AG04450 (cell line): ENCODE data around the gene HS3ST5. TPM values are rescaled to one million over a fixed set of nuclear protein-coding genes. Genes with fewer than 3 reads are reported as not detected.
"Not testable (repeated sequence)": the region's sequence is repeated elsewhere in the genome, so short reads cannot be mapped to it uniquely, and the experiment has no call there.

Source experiments
- CTCF ChIA-PET: fragments of 300-600, 350-600 bp; formaldehyde crosslinking; extraction: SDS; loops from one replicate; lab custom pipeline; 2022; ENCODE audit warnings: antibody characterized with exemption, inconsistent platforms; lab: Charles Lee
- POLR2A ChIA-PET: fragments of 350-600 bp; formaldehyde crosslinking; extraction: SDS; loops from one replicate; lab custom pipeline; 2021; ENCODE audit warnings: antibody characterized with exemption, inconsistent platforms; lab: Yijun Ruan, JAX
- DNase-seq: peaks from one replicate; pipeline ENCODE4 v3.0.0-alpha.2; 2011; ENCODE audit warnings: low read depth, low spot score
- H3K27ac ChIP-seq: one replicate; pipeline ENCODE4 v1.5.1; 2012; ENCODE audit warnings: low read depth, low read length, control low read depth
- H3K27me3 ChIP-seq: one replicate; pipeline ENCODE4 v1.6.0; 2012; ENCODE audit warnings: low read length; ENCODE audit not compliant: control insufficient read depth, insufficient read depth
- H3K4me3 ChIP-seq: 2 replicates; pipeline ENCODE4 v1.5.1; 2011; ENCODE audit warnings: mild to moderate bottlenecking, low read depth, low read length, control low read depth
- H3K9me3 ChIP-seq: 2 replicates; pipeline ENCODE4 v1.5.1; 2012; ENCODE audit warnings: low read length; ENCODE audit not compliant: control insufficient read depth, insufficient read depth
- CTCF ChIP-seq: IDR thresholded peaks from 2 replicates; pipeline ENCODE4 v1.5.1; 2011; ENCODE audit warnings: low read depth, low read length, control low read depth, inconsistent platforms
- polyA plus RNA-seq: library from polyadenylated mRNA; depleted of rRNA; stranded (reverse); fragments of >200 nt; gene quantifications from 2 replicates; pipeline ENCODE4 v1.2.3, GENCODE V29; 2011

The HS3ST5 gene
- polyA plus RNA-seq, 1 experiment, result not detected

DNA sequence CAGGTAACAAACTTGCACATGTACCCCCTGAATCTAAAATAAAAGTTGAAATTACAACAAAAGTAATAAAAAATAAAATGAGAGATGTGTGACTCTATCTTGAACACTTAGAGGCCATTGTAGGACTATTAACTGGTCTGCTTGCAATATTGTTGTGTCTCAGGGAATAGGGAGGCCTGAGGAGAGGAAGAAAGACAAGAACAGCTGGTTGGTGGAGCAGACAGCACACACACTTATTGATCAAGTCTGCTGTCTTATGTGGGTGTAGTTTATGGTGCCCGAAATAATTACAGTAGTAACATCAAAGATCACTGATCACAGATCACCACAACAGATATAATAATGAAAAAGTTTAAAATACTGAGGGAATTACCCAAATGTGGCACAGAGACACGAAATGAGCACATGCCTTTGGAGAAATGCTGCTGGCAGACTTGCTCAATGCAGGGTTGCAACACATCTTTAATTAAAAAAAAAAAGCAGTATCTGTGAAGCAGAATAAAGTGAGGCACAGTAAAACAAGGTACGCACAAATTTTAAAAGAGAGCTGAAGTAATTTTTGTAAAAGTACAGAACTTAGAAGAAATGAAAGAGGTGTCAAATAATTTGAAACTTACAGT, 261.8 kb downstream of the HS3ST5 start:
- Histone ChIP-seq H3K4me3 (no peak overlapping the region), H3K27ac (no peak overlapping the region), H3K27me3 (peaks cover 2% of the 10 kb centered on the region), H3K9me3 (no peaks in the 10 kb centered on the region)
- POLR2A ChIA-PET, result no interaction called here
- no peak for DNase-seq
- CTCF ChIA-PET, result interaction anchor here (1.4 kb wide), 1 partner anchor 16 kb away, joined by 5 read pairs; no protein-coding TSS in a partner anchor
- no peak for TF ChIP-seq CTCF

DNA sequence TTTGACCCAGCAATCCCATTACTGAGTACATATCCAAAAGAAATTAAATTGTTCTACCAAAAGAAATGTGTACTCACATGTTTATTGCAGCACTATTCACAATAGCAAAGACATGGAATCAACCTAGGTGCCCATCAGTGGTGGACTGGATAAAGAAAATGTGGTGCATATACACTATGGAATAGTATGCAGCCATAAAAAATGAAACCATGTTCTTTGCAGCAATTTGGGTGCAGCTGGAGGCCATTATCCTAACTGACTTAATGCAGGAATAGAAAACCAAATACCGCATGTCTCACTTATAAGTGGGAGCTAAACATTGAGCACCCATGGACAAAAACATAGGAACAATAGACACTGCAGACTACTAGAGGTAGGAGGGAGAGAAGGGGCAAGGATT, 262.4 kb downstream of the HS3ST5 start:
- POLR2A ChIA-PET, result not testable (repeated sequence)
- CTCF ChIA-PET, result interaction anchor here (1.4 kb wide), 1 partner anchor 17 kb away, joined by 5 read pairs; no protein-coding TSS in a partner anchor

DNA sequence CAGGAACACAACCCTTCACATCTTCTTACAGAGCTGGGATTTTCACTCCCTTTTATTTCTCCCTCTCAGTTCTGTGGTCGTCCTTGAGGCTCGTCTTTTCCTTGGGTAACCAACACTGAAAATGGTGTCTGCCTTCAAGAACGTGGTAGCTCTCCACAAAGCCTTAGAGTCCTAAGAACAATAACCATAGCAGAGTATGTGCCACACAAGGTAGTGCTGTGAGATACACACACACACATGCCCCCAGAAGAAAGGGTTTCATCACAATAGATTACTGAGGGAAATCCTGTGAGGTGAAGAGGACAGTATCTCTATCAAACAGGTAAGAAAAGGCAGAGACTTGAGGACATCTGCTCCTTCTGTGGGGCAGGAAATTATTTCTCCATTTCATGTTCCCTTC, 267.0 kb downstream of the HS3ST5 start:
- Histone ChIP-seq H3K27me3 (no peaks in the 10 kb centered on the region), H3K4me3 (no peak overlapping the region), H3K27ac (no peak overlapping the region), H3K9me3 (no peaks in the 10 kb centered on the region)
- CTCF ChIA-PET, result interaction anchor here (1.1 to 1.2 kb wide), 2 partner anchors 19 to 22 kb away, joined by 3 to 4 read pairs; no protein-coding TSS in a partner anchor
- POLR2A ChIA-PET, result no interaction called here
- no peak for DNase-seq
- TF ChIP-seq CTCF, result no peak

More for the DNA sequence above, 262.4 kb downstream of the HS3ST5 start:
- H3K27me3 ChIP-seq, H3K9me3 ChIP-seq, H3K4me3 ChIP-seq, H3K27ac ChIP-seq, DNase-seq: not testable (repeated sequence)

DNA sequence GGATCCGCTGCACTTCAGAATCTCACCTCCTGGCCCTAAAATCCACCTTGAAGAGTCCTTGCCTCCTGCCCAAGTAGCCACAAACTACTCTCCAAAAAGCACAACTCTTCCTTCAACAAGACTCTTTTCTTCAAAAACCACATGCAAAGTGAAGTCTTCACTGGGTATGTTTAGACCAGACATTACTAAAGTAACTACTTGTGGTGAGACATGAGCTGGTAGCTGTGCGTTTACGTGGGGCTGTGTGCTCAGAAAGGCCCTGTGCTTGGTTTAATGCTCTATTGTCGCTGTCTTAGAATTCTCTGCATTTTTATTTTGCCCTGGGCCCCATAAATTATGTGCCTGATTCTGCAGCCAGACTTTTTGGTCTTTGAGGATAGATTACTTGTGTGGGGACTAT, 267.5 kb downstream of the HS3ST5 start:
- TF ChIP-seq CTCF, result no peak
- Histone ChIP-seq H3K27ac (no peak overlapping the region), H3K9me3 (no peaks in the 10 kb centered on the region), H3K27me3 (no peaks in the 10 kb centered on the region), H3K4me3 (no peak overlapping the region)
- CTCF ChIA-PET, result interaction anchor here (1.2 kb wide), 1 partner anchor 22 kb away, joined by 4 read pairs; no protein-coding TSS in a partner anchor
- DNase-seq, result no peak
- POLR2A ChIA-PET, result no interaction called here

DNA sequence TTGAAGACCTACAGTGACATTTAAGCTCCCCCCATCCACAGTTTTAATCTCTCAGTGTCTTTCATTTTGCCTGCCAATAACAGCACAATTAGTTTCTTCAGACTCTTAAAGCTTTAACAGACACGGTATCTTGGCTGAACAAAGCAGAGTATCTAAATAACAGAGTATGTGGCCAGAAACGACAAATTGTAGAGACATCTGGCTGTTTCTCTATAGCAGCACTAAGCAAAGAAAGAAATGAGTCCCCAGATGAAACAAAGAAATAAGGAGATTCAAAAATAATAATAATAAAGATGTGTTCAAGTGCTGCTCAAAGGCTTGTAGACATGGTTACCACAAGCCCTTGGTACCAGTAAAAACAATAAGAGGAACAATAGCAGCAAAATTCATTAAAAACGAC, 274.1 kb downstream of the HS3ST5 start:
- no peaks in the 10 kb centered on the region for H3K9me3 ChIP-seq
- no peak for DNase-seq
- ChIA-PET CTCF (interaction anchor here (1.3 to 1.8 kb wide), 3 partner anchors 13 to 40 kb away, joined by 3 to 4 read pairs (median 4); no protein-coding TSS in a partner anchor), POLR2A (no interaction called here)
- no peak for TF ChIP-seq CTCF
- H3K4me3 ChIP-seq, result no peak overlapping the region
- H3K27me3 ChIP-seq, result peaks cover 4% of the 10 kb centered on the region
- no peak overlapping the region for H3K27ac ChIP-seq
